DMS 273 (cell line): Measurements from ENCODE around the gene CENPW.

Experiments
- DNase-seq: peaks from one replicate; lab custom pipeline; 2025; ENCODE audit not compliant: unreplicated experiment; lab: John Stamatoyannopoulos, UW

Gene CENPW

GRCh38 chr6:126372626-126373025 is 32.7 kb downstream of the CENPW start:
- DNase-seq = no peak

- no peak for DNase-seq
These were observed 33.4 kb downstream of the CENPW start for GRCh38 chr6:126373344-126373743.

- DNase-seq = no peak
These were observed 34.5 kb downstream of the CENPW start for GRCh38 chr6:126374372-126374771.

GRCh38 chr6:126376682-126377081 is 36.8 kb downstream of the CENPW start:
- DNase-seq = no peak

GRCh38 chr6:126377594-126378153 is 37.8 kb downstream of the CENPW start:
- no peak for DNase-seq

- no peak for DNase-seq
These were observed 40.2 kb downstream of the CENPW start for GRCh38 chr6:126380072-126380583.

- no peak for DNase-seq
These were observed 41.6 kb downstream of the CENPW start for GRCh38 chr6:126381498-126381897.

GRCh38 chr6:126383203-126383602 is 43.3 kb downstream of the CENPW start:
- no peak for DNase-seq

- no peak for DNase-seq
These were observed 45.6 kb downstream of the CENPW start for GRCh38 chr6:126385536-126385935.

GRCh38 chr6:126388104-126388598 is 48.2 kb downstream of the CENPW start:
- no peak for DNase-seq

- DNase-seq = no peak
These were observed 56.2 kb downstream of the CENPW start for GRCh38 chr6:126396131-126396530.
